GM12891 (cell line): Measurements from ENCODE around the gene CACNA1H.

Experiments
- POLR2A ChIP-seq: IDR thresholded peaks from 2 replicates; pipeline ENCODE4 v1.6.1; 2011; ENCODE audit warnings: low read depth, low read length, control low read depth
- POLR2AphosphoS5 ChIP-seq: IDR thresholded peaks from 2 replicates; pipeline ENCODE4 v1.6.1; 2011; ENCODE audit warnings: low read depth, low read length, control low read depth
- POU2F2 ChIP-seq: IDR thresholded peaks from 2 replicates; pipeline ENCODE4 v1.6.1; 2011; ENCODE audit warnings: low read depth, mild to moderate bottlenecking, control low read depth, low read length, moderate library complexity

DNA sequence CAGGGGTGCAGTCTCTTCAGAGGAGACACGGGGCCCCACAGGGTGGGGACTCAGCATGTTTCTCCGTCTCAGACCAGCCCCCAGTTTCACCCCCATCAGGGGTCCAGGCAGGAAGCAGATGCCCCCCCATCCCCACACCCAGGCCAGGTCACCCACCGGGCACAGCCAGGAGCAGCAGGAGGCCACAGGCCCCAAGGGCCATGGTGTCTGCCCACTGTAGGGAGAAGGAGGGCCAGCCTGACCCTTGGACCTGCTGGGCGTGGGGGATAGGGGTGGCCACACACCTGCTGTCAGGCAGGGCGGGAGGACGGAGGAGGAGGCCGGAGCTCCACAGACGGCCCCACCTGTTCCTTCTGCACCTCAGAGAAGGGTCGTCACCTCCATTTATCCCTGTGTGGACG is 72.1 kb downstream of the CACNA1H start, which contains the start of gene TPSG1:
- no peak for TF ChIP-seq POLR2AphosphoS5
- no peak for TF ChIP-seq POLR2A
- no peak for TF ChIP-seq POU2F2
